Nephron (organoid): Measurements from ENCODE around the gene ABLIM1.

Source experiments
- H3K27ac Mint-ChIP-seq, 3 experiments: 2 replicates each; pipeline ENCODE4 v1.8.0; 2020; ENCODE audit warnings: mixed read lengths in 3 of 3, mild to moderate bottlenecking in 2 of 3, moderate library complexity in 1 of 3
- H3K27me3 Mint-ChIP-seq: 2 replicates; pipeline ENCODE4 v1.8.0; 2021; ENCODE audit warnings: low read depth, mild to moderate bottlenecking, moderate library complexity, mixed read lengths
- H3K36me3 Mint-ChIP-seq: 2 replicates; pipeline ENCODE4 v1.8.0; 2020; ENCODE audit warnings: low read depth, mixed read lengths
- H3K4me1 Mint-ChIP-seq: 2 replicates; pipeline ENCODE4 v1.8.0; 2020; ENCODE audit warnings: mixed read lengths
- H3K4me3 Mint-ChIP-seq, 3 experiments: 2 replicates each; pipeline ENCODE4 v1.8.0; 2020; ENCODE audit warnings: mild to moderate bottlenecking in 3 of 3, mixed read lengths in 3 of 3, moderate library complexity in 2 of 3
- H3K9me3 Mint-ChIP-seq: 2 replicates; pipeline ENCODE4 v1.8.0; 2020; ENCODE audit warnings: mixed read lengths
- CTCF ChIP-seq, 3 experiments: fragments of 200-600 bp; sonication (generic); IDR thresholded peaks; one replicate each; pipeline ENCODE4 v1.5.0; 2021; ENCODE audit warnings: antibody characterized with exemption in 3 of 3; ENCODE audit not compliant: unreplicated experiment in 3 of 3

The ABLIM1 gene

GRCh38 chr10:114391599-114391998 is 266.5 kb downstream of the ABLIM1 start:
- H3K9me3 Mint-ChIP-seq: no peaks in the 10 kb centered on the region
- peaks cover 68% of the 10 kb centered on the region for H3K4me1 Mint-ChIP-seq
- no peak for TF ChIP-seq CTCF (IDR thresholded peaks at IDR 0.05; ENCODE audit: unreplicated experiment in 3 of 3)
- no peak overlapping the region for H3K27ac Mint-ChIP-seq
- H3K27me3 Mint-ChIP-seq: peaks cover 8% of the 10 kb centered on the region
- no peaks in the 10 kb centered on the region for H3K36me3 Mint-ChIP-seq
- H3K4me3 Mint-ChIP-seq: no peak overlapping the region

- Mint-ChIP-seq H3K27ac (no peak overlapping the region), H3K9me3 (no peaks in the 10 kb centered on the region), H3K27me3 (peaks cover 8% of the 10 kb centered on the region), H3K36me3 (no peaks in the 10 kb centered on the region), H3K4me3 (no peak overlapping the region), H3K4me1 (peaks cover 65% of the 10 kb centered on the region)
- TF ChIP-seq CTCF (IDR thresholded peaks at IDR 0.05; ENCODE audit: unreplicated experiment in 3 of 3): no peak
Observed at GRCh38 chr10:114389426-114389825, 268.6 kb downstream of the ABLIM1 start.

GRCh38 chr10:114388275-114388674 is 269.8 kb downstream of the ABLIM1 start:
- no peaks in the 10 kb centered on the region for H3K9me3 Mint-ChIP-seq
- H3K27me3 Mint-ChIP-seq: peaks cover 9% of the 10 kb centered on the region
- peak overlapping the region in 2 of 3 experiments; percentile 11 to 15 for H3K27ac Mint-ChIP-seq
- no peak for TF ChIP-seq CTCF (IDR thresholded peaks at IDR 0.05; ENCODE audit: unreplicated experiment in 3 of 3)
- peaks cover 63% of the 10 kb centered on the region for H3K4me1 Mint-ChIP-seq
- no peaks in the 10 kb centered on the region for H3K36me3 Mint-ChIP-seq
- no peak overlapping the region for H3K4me3 Mint-ChIP-seq

GRCh38 chr10:114387784-114388183 is 270.3 kb downstream of the ABLIM1 start:
- Mint-ChIP-seq H3K27me3 (peaks cover 5% of the 10 kb centered on the region), H3K4me3 (no peak overlapping the region), H3K9me3 (no peaks in the 10 kb centered on the region), H3K36me3 (no peaks in the 10 kb centered on the region), H3K27ac (peak overlapping the region in 1 of 3 experiments; percentile 11), H3K4me1 (peaks cover 58% of the 10 kb centered on the region)
- TF ChIP-seq CTCF (IDR thresholded peaks at IDR 0.05; ENCODE audit: unreplicated experiment in 3 of 3): no peak

GRCh38 chr10:114386452-114386851 is 271.6 kb downstream of the ABLIM1 start:
- Mint-ChIP-seq H3K4me3 (no peak overlapping the region), H3K27ac (peak overlapping the region in 1 of 3 experiments; percentile 26), H3K36me3 (no peaks in the 10 kb centered on the region), H3K4me1 (peaks cover 60% of the 10 kb centered on the region), H3K27me3 (peaks cover 4% of the 10 kb centered on the region), H3K9me3 (no peaks in the 10 kb centered on the region)
- TF ChIP-seq CTCF (IDR thresholded peaks at IDR 0.05; ENCODE audit: unreplicated experiment in 3 of 3): no peak

GRCh38 chr10:114385557-114385956 is 272.5 kb downstream of the ABLIM1 start:
- Mint-ChIP-seq H3K4me3 (no peak overlapping the region), H3K27ac (peak overlapping the region; percentile 26 to 62 (median 57)), H3K9me3 (no peaks in the 10 kb centered on the region), H3K27me3 (peaks cover 4% of the 10 kb centered on the region), H3K4me1 (peaks cover 55% of the 10 kb centered on the region), H3K36me3 (peaks cover under 1% of the 10 kb centered on the region)
- TF ChIP-seq CTCF (IDR thresholded peaks at IDR 0.05; ENCODE audit: unreplicated experiment in 3 of 3): no peak
